Chondrocyte (in vitro differentiated cells): ENCODE results near the gene DNAJC13. TPM values are rescaled to one million over a fixed set of nuclear protein-coding genes. Genes with fewer than 3 reads are reported as not detected.

ENCODE experiments used
- DNase-seq: peaks from one replicate; pipeline ENCODE4 v3.0.0; 2021; ENCODE audit warnings: mixed read lengths, low spot score
- H3K27ac Mint-ChIP-seq: one replicate; pipeline ENCODE4 v1.8.0; 2021; ENCODE audit warnings: mild to moderate bottlenecking, moderate library complexity, mixed read lengths; ENCODE audit not compliant: unreplicated experiment
- H3K27me3 Mint-ChIP-seq: 2 replicates; pipeline ENCODE4 v1.8.0; 2021; ENCODE audit warnings: low read depth, mixed read lengths
- H3K36me3 Mint-ChIP-seq: 2 replicates; pipeline ENCODE4 v1.8.0; 2021; ENCODE audit warnings: low read depth, mixed read lengths
- H3K4me1 Mint-ChIP-seq: 2 replicates; pipeline ENCODE4 v1.8.0; 2021; ENCODE audit warnings: low read depth, mild to moderate bottlenecking, mixed read lengths
- H3K4me3 Mint-ChIP-seq: one replicate; pipeline ENCODE4 v1.8.0; 2021; ENCODE audit warnings: mild to moderate bottlenecking, moderate library complexity, mixed read lengths; ENCODE audit not compliant: unreplicated experiment
- H3K9me3 Mint-ChIP-seq: 2 replicates; pipeline ENCODE4 v1.8.0; 2021; ENCODE audit warnings: low read depth, mixed read lengths
- CTCF ChIP-seq: fragments of 200-600 bp; sonication (generic); IDR thresholded peaks from 2 replicates; pipeline ENCODE4 v1.5.0; 2021; ENCODE audit warnings: antibody characterized with exemption, mild to moderate bottlenecking, moderate library complexity
- total RNA-seq: library from RNA; stranded (reverse); gene quantifications from 3 replicates; pipeline ENCODE4 v1.2.1, GENCODE V29; 2021

The DNAJC13 gene
- total RNA-seq, 1 donor from 2014 or later: 49.1 TPM

- Mint-ChIP-seq H3K4me1 (peaks cover 14% of the 10 kb centered on the region), H3K4me3 (no peak overlapping the region), H3K27me3 (no peaks in the 10 kb centered on the region), H3K27ac (peak overlapping the region; percentile 5), H3K9me3 (no peaks in the 10 kb centered on the region), H3K36me3 (peaks cover 20% of the 10 kb centered on the region)
- TF ChIP-seq CTCF: no peak
- no peak for DNase-seq
Measured at GRCh38 chr3:132461544-132461943, 44.2 kb downstream of the DNAJC13 start.

GRCh38 chr3:132464066-132464465 is 46.8 kb downstream of the DNAJC13 start:
- peak overlapping the region; percentile 87 for H3K27ac Mint-ChIP-seq
- TF ChIP-seq CTCF: no peak
- H3K36me3 Mint-ChIP-seq: peaks cover 20% of the 10 kb centered on the region
- H3K4me1 Mint-ChIP-seq: peaks cover 14% of the 10 kb centered on the region
- no peaks in the 10 kb centered on the region for H3K9me3 Mint-ChIP-seq
- no peak for DNase-seq
- H3K4me3 Mint-ChIP-seq: no peak overlapping the region
- H3K27me3 Mint-ChIP-seq: no peaks in the 10 kb centered on the region

- no peak overlapping the region for H3K27ac Mint-ChIP-seq
- no peak for DNase-seq
- H3K27me3 Mint-ChIP-seq: no peaks in the 10 kb centered on the region
- H3K4me3 Mint-ChIP-seq: no peak overlapping the region
- H3K36me3 Mint-ChIP-seq: peaks cover 19% of the 10 kb centered on the region
- peaks cover 5% of the 10 kb centered on the region for H3K4me1 Mint-ChIP-seq
- H3K9me3 Mint-ChIP-seq: no peaks in the 10 kb centered on the region
- no peak for TF ChIP-seq CTCF
Measured at GRCh38 chr3:132469326-132469725, 52.0 kb downstream of the DNAJC13 start.

GRCh38 chr3:132486099-132486498 is 68.8 kb downstream of the DNAJC13 start:
- H3K4me1 Mint-ChIP-seq: peaks cover 17% of the 10 kb centered on the region
- no peaks in the 10 kb centered on the region for H3K9me3 Mint-ChIP-seq
- no peaks in the 10 kb centered on the region for H3K27me3 Mint-ChIP-seq
- H3K27ac Mint-ChIP-seq: peak overlapping the region; percentile 62
- TF ChIP-seq CTCF: no peak
- H3K4me3 Mint-ChIP-seq: peak overlapping the region; percentile 10
- no peak for DNase-seq
- H3K36me3 Mint-ChIP-seq: peaks cover 6% of the 10 kb centered on the region

GRCh38 chr3:132488151-132488550 is 70.8 kb downstream of the DNAJC13 start:
- Mint-ChIP-seq H3K36me3 (peaks cover 11% of the 10 kb centered on the region), H3K4me1 (peaks cover 17% of the 10 kb centered on the region), H3K27ac (no peak overlapping the region), H3K27me3 (no peaks in the 10 kb centered on the region), H3K4me3 (no peak overlapping the region), H3K9me3 (no peaks in the 10 kb centered on the region)
- no peak for TF ChIP-seq CTCF
- DNase-seq: no peak
